ENCODE results near the gene PPM1N.

PPM1N gene

DNA sequence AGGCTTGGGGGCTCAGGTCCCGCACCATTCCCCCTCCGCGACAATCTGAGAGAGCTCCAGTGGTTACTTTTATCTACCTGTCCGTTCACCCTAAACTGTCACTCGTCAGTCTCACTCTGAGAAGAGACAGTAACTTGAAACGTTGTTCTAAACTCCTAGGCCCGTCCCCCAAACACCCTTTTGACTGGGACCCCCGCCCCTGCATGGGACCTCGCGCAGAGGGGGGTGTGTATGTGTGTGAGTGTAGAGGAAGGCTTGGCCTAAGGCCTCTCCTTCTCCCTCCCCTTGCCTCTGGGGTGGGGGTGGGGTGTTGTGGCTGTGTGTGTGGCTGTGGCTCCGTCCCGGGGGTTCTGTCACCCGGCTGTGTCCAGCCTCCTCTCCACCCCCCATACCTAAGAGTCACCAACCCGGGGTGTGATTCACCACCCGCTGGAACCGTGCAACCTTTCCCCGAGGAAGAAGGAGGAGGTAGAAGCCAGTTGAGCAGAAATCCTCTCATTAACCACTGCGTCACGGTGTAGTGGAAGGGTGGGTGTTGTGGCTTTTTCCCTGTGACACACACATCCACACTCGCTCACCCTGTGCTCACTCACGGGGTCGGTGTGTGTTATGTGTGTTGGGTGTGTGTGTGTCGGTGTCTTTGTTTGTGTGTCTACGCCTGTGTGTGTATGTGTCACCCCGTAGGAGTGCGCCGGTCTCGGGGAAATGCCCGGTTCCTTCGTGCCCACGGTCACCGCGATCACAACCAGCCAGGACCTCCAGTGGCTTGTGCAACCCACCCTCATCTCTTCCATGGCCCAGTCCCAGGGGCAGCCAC lies 28.1 kb upstream of the PPM1N start:
- in situ Hi-C loops (cut with MboI; ENCODE audit: low sequenced_read_pairs), result no loop called here

DNA sequence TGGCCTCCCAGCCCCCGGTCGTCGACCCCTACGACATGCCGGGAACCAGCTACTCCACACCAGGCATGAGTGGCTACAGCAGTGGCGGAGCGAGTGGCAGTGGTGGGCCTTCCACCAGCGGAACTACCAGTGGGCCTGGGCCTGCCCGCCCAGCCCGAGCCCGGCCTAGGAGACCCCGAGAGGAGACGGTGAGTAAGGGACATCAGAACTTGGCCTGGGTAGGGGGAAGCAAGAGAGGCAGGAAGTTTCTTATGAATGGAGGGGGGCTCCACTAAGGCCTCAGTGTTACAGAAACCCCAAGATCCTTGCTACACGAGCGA lies 27.5 kb upstream of the PPM1N start:
- in situ Hi-C loops (cut with MboI; ENCODE audit: low sequenced_read_pairs), result no loop called here

DNA sequence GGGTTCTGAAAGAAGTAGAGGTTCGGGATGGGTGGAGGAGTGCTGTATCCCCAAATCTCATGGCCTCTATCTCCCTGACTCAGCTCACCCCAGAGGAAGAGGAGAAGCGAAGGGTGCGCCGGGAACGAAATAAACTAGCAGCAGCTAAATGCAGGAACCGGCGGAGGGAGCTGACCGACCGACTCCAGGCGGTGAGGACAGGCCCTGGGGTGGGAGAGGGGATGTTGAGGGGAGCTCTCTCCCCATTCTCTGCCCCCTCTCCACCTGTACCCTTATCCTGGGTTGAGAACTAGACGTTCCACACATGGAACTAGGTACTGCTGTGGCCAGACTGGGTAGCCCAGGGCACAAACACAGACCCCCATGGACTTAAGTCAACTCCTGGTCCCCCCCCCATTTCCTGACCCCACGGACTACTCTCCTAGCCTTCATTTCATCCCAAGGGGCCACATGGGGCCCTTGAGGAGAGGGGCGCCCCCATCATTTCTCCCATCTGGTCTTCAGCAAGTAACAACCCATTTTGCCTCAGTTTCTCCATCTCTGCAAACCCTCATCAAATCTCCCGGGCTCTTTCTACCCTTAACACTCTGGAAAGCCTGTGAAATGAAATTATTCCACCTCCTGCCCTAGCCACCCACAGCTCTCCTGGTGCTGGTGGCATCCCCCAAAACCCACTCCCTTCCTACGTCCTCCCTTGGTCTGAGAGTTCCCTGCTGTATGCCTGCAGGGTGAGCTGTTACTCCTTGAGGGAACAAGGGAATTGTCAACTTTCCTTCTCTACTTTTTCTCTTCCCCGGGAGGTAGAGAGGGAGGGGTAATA lies 26.9 kb upstream of the PPM1N start:
- in situ Hi-C loops (cut with MboI; ENCODE audit: low sequenced_read_pairs), result no loop called here

DNA sequence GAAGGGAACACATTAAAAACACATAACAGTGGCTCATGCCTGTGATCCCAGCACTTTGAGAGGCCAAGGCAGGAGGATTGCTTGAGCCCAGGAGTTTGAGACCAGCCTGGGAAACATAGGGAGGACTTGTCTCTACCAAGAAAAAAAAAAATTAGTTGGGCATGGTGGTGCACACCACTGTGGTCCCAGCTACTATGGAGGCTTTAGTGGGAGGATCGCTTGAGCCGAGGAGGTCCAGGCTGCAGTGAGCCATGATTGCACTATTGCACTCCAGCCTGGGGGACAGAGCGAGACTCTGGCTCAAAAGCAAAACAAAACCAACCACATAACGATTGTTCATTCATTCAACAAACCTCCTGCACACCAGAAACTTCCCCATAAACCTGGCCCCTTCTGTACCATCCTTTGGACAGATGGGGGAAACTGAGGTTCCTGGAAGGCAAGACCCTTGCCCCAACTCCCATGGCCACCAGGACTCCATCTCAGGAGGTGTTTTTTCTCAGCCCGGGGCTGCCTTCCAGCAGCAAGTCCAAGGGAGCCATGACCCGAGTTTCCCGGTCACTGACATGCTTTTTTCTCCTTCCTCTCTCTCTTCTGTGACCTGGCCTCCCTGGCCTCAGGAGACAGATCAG lies 26.2 kb upstream of the PPM1N start:
- in situ Hi-C loops (cut with MboI; ENCODE audit: low sequenced_read_pairs), result no loop called here

DNA sequence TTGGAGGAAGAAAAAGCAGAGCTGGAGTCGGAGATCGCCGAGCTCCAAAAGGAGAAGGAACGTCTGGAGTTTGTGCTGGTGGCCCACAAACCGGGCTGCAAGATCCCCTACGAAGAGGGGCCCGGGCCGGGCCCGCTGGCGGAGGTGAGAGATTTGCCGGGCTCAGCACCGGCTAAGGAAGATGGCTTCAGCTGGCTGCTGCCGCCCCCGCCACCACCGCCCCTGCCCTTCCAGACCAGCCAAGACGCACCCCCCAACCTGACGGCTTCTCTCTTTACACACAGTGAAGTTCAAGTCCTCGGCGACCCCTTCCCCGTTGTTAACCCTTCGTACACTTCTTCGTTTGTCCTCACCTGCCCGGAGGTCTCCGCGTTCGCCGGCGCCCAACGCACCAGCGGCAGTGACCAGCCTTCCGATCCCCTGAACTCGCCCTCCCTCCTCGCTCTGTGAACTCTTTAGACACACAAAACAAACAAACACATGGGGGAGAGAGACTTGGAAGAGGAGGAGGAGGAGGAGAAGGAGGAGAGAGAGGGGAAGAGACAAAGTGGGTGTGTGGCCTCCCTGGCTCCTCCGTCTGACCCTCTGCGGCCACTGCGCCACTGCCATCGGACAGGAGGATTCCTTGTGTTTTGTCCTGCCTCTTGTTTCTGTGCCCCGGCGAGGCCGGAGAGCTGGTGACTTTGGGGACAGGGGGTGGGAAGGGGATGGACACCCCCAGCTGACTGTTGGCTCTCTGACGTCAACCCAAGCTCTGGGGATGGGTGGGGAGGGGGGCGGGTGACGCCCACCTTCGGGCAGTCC lies 25.5 kb upstream of the PPM1N start:
- in situ Hi-C loops (cut with MboI; ENCODE audit: low sequenced_read_pairs), result no loop called here

DNA sequence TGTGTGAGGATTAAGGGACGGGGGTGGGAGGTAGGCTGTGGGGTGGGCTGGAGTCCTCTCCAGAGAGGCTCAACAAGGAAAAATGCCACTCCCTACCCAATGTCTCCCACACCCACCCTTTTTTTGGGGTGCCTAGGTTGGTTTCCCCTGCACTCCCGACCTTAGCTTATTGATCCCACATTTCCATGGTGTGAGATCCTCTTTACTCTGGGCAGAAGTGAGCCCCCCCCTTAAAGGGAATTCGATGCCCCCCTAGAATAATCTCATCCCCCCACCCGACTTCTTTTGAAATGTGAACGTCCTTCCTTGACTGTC lies 24.9 kb upstream of the PPM1N start:
- in situ Hi-C loops (cut with MboI; ENCODE audit: low sequenced_read_pairs), result no loop called here

DNA sequence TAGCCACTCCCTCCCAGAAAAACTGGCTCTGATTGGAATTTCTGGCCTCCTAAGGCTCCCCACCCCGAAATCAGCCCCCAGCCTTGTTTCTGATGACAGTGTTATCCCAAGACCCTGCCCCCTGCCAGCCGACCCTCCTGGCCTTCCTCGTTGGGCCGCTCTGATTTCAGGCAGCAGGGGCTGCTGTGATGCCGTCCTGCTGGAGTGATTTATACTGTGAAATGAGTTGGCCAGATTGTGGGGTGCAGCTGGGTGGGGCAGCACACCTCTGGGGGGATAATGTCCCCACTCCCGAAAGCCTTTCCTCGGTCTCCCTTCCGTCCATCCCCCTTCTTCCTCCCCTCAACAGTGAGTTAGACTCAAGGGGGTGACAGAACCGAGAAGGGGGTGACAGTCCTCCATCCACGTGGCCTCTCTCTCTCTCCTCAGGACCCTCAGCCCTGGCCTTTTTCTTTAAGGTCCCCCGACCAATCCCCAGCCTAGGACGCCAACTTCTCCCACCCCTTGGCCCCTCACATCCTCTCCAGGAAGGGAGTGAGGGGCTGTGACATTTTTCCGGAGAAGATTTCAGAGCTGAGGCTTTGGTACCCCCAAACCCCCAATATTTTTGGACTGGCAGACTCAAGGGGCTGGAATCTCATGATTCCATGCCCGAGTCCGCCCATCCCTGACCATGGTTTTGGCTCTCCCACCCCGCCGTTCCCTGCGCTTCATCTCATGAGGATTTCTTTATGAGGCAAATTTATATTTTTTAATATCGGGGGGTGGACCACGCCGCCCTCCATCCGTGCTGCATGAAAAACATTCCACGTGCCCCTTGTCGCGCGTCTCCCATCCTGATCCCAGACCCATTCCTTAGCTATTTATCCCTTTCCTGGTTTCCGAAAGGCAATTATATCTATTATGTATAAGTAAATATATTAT lies 24.3 kb upstream of the PPM1N start:
- in situ Hi-C loops (cut with MboI; ENCODE audit: low sequenced_read_pairs), result no loop called here

DNA sequence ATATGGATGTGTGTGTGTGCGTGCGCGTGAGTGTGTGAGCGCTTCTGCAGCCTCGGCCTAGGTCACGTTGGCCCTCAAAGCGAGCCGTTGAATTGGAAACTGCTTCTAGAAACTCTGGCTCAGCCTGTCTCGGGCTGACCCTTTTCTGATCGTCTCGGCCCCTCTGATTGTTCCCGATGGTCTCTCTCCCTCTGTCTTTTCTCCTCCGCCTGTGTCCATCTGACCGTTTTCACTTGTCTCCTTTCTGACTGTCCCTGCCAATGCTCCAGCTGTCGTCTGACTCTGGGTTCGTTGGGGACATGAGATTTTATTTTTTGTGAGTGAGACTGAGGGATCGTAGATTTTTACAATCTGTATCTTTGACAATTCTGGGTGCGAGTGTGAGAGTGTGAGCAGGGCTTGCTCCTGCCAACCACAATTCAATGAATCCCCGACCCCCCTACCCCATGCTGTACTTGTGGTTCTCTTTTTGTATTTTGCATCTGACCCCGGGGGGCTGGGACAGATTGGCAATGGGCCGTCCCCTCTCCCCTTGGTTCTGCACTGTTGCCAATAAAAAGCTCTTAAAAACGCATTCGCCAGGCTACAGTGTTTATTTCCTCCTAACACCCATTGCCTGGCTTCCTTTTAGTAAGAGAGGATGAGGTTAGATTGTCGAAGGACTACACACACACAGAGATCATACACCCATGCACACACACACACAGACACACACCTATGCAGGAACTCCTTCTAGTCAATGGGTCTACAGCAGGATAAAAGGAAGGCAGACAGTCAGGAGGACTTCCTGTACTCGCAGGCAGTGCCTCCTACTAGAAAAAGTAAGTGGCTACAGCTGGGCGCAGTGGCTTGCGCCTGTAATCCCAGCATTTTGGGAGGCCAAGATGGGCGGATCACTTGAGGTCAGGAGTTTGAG lies 23.4 kb upstream of the PPM1N start:
- in situ Hi-C loops (cut with MboI; ENCODE audit: low sequenced_read_pairs), result loop anchor here (5.0 kb wide), 1 partner anchor 33 kb away; no protein-coding TSS in a partner anchor

DNA sequence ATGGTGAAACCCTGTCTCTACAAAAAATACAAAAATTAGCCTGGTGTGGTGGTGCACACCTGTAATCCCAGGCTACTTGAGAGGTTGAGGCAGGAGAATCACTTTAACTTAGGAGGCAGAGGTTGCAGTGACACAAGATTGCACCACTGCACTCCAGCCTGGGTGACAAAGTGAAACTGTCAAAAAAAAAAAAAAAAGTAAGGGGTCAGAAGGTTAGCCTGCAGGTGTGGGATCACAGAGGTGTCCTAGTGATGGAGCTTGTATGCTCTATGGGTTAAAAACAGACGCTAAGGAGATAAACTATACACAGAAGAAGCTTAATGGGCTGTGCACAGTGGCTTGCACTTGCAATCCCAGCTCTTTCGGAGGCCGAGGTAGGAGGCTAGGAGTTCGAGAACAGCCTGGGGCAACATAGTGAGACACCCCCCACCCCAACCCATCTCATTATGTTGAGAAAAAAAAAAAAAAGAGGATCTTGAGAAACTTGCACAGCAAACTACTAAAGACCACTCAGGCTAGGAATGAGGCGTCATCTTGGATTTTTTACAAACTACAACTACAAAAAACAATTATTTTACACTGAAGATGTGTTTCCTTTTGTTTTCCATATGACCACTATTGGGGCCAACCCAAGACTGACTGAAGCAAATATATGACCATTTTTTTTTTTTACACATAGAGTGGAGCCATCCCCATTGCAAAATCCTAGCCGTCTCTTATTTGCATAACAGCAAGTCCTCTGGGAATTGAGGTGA lies 22.5 kb upstream of the PPM1N start:
- in situ Hi-C loops (cut with MboI; ENCODE audit: low sequenced_read_pairs), result loop anchor here (5.0 kb wide), 1 partner anchor 33 kb away; no protein-coding TSS in a partner anchor

DNA sequence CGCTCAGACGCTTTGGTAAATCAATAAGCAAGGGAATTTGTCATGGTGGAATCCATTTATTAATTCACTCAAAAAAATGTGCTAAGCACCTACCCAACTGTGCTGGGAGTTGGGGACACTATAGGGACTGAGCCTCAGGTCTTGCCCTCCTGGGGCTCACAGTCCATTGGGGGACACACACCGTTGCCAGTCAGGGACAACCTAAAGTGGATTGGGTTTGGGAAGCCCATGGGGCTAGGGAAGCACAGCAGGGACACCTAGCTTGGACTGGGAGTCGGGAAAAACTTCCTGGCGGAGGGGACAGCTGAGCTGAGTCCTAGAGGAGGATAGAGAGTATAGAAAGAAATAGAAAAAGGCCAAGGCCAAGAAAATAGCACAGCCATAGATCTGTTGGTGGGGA lies 21.9 kb upstream of the PPM1N start:
- in situ Hi-C loops (cut with MboI; ENCODE audit: low sequenced_read_pairs), result loop anchor here (5.0 kb wide), 1 partner anchor 34 kb away; no protein-coding TSS in a partner anchor

DNA sequence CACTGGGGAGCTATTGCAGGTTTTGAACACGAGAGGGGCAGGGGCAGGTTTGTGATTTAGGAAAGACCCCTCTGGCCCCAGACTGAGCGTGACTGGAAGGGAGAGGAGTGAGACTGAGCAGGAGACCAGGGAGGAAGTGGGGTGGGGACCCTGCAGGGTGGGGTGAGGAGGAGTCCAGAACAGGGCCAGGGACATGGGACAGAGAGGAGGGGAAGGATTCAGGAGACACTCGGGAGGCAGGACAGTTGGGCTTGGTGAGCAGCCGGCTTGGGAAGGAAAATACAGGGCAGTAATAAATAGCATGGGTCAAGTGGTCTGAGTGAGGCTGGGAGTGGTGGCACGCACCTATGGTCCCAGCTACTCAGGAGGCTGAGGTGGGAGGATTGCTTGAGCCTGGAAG lies 21.1 kb upstream of the PPM1N start:
- in situ Hi-C loops (cut with MboI; ENCODE audit: low sequenced_read_pairs), result loop anchor here (5.0 kb wide), 1 partner anchor 35 kb away; no protein-coding TSS in a partner anchor

DNA sequence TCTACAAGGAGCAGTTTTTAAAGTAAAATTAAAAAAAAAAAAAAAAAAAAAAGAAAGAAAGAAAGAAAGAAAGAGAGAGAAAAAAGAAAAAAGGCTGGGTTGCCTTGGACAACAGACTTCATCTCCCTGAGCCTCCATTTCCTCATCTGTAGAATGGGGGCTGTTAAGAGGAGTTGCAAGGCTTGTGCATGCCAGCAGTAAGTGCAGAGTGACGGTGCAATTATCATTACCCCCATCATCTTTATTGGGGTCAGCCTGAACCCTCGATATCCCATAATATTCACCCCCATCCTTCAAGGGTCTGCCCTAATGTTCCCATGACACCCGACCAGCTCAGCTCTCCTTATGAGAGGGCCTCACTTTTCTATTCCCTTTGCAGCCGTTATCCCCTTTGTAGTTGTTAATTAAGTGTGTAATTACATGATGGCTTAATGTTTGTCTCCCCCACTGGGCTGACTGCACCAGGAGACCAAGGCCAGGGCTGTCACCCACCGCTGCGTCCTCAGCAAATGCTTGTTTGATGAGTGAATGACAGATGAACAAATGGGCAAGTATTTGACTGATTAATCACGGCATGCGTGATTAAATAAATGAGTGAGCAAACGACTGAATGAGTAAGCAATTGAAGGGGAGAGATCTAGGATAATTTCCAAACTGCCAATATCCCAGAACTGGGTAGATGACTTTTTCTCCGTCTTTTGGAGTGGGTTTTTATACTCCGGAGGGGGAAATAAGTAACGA lies 20.4 kb upstream of the PPM1N start:
- in situ Hi-C loops (cut with MboI; ENCODE audit: low sequenced_read_pairs), result loop anchor here (5.0 kb wide), 1 partner anchor 36 kb away; no protein-coding TSS in a partner anchor

DNA sequence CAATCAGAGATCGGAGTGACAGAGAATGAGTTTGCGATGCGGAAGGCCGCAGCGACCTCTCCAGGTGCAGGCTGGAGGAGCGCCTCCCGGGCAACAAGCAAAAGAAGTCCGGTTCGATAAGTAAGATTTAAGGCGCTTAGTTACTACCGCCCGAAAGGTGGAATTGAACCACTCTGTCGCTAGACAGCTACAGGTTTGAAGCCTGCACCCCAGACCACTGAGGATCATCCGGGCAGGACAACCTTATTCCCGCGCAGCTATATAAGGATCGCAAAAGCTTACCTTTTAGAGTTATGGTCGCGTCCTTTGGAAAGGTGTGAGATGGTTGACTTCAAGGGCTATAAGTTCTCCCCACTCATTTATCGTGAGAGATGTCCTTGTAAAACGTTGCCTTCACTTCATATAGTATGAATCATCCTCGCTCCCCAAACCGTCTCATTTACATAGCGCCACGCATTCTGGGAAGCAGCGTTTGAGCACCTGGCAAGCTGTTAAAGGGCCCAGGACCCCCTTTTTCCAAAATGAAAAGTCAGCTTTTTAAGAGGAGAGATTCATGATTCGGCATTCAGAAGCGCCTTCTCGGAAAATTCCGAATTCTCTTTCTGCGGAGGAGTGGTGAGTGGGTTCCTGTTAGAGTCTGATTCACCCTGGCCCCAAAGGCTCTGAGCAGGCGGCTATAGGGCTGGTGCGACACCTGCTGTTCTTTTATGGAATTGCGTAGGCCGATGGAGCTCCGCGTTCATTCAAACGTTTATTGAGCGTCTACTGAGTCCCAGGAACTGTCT lies 19.6 kb upstream of the PPM1N start:
- in situ Hi-C loops (cut with MboI; ENCODE audit: low sequenced_read_pairs), result loop anchor here (5.0 kb wide), 1 partner anchor 36 kb away; no protein-coding TSS in a partner anchor

DNA sequence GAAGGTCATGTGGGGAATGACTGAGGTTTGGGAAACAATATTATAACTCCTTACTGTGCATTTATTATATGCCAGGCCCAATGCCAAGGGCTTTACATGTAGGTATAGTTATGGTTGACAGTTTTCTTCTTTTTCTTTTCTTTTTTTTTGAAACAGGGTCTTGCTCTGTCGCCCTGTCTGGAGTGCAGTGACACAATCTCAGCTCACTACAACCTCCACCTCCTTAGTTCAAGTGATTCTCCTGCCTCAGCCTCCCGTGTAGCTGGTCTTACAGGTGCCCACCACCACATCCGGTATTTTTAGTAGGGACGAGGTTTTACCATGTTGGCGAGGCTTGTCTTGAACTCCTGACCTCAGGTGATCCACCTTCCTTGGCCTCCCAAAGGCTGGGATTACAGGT lies 15.2 kb upstream of the PPM1N start:
- in situ Hi-C loops (cut with MboI; ENCODE audit: low sequenced_read_pairs), result no loop called here

DNA sequence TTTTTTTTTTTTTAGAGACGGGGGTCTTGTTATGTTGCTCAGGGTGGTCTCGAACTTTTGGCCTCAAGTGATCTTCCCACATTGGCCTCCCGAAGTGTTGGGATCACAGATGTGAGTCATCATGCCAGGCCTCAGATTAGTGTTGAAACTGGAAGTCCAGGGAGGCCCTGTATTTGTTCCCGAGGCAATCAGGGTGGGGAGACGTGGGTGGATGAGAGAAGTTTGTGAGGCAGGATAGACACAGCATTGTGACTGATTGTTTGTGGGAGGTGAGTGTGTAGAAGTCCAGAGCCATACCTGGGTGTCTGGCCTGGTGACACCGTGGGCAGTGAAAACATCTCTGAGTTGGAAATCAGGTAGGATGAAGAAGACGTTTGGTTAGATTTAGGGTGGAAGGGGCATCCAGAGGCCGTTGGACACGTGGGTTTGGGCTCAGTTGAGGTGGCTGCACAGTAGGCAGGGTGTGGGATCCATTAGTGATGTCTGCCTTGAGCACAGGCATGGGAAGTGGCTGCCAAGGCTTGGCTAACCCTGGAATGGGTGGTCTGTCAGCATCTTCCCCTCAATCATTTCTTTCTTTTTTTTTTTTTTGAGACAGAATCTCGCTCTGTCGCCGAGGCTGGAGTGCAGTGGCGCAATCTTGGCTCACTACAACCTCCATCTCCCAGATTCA lies 13.8 kb upstream of the PPM1N start:
- in situ Hi-C loops (cut with MboI; ENCODE audit: low sequenced_read_pairs), result no loop called here

All from HL-60/S4 treated with retinoic acid at 250 ng/mL for 4 days and 3 days (cell line).